ENCODE measurements around the gene PTPN14.

Gene PTPN14

DNA sequence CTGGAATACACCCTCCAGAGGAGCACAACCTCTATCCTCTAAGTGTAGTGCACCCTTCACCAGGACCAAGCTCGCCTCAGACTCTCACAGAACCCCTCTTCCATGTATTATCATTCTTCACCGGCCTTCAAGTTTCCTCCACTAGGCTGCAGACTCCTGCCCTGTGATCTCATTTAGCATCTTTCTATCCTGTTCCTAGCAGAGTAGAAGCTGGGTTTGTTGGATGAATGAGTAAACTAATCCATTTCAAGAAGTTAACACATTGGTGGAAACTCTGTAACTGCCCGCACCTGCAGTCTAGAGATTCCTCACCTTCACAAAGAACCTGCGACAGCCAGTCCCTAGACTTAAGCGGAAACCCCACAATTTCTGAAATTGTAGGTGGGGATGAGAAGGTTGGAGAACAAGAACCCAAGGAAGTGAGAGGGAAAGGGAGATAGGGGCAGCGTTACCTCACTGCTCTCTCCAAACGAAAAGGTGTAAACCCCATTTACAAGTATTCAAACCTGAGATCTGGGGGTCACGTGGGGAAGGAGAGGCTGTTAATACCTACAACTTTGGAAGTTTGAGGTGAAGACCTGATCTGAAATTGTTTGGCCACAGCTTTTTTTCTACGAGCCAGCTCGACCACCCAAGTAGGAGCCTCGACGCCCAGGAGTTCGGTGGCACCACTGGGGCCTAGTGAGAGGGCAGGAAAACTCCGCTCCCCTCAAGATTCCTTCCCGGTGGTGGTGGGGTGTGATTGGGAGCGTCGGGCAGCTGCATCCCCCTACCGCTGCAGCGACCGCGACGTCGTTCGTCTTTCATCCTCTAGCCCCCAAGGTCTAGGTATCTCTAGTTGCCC is 1.2 kb downstream of the PTPN14 start:
- Histone ChIP-seq H3K23ac (ENCODE audit: low read length) (peak overlapping the region; percentile 84), H3K36me3 (ENCODE audit: control insufficient read depth in 1 of 2, insufficient read depth in 2 of 2, low read length in 2 of 2) (peaks cover 0 to 4% of the 10 kb centered on the region in 2 experiments), H3K4ac (ENCODE audit: low read depth, low read length) (peak overlapping the region; percentile 98), H3K79me2 (ENCODE audit: control insufficient read depth, insufficient read depth, low read length, poor library complexity) (peaks cover 38% of the 10 kb centered on the region), H2BK5ac (ENCODE audit: low read depth, low read length, poor library complexity) (peak overlapping the region; percentile 99), H3K9ac (ENCODE audit: low read length) (peak overlapping the region; percentile 98), H3K9me3 (ENCODE audit: insufficient read depth, low read depth, low read length) (no peaks in the 10 kb centered on the region), H3K18ac (ENCODE audit: low read length) (peak overlapping the region; percentile 94), H2BK120ac (ENCODE audit: insufficient read depth, low read length, poor library complexity) (peak overlapping the region; percentile 93), H3K4me3 (ENCODE audit: low read depth, low read length) (peak overlapping the region; percentile 95), H4K12ac (ENCODE audit: low read depth, low read length) (peak overlapping the region; percentile 81), H3K27me3 (ENCODE audit: insufficient read depth, low read length) (no peaks in the 10 kb centered on the region), H2BK12ac (ENCODE audit: low read length) (peak overlapping the region; percentile 85), H4K8ac (ENCODE audit: low read depth, low read length) (peak overlapping the region; percentile 89), H3K79me1 (ENCODE audit: low read length) (peaks cover 31% of the 10 kb centered on the region), H3K27ac (ENCODE audit: low read depth, low read length) (peak overlapping the region; percentile 100), H3K4me2 (ENCODE audit: low read length) (peak overlapping the region; percentile 96), H2AK5ac (ENCODE audit: low read length) (peak overlapping the region; percentile 84), H3K14ac (ENCODE audit: low read length) (peak overlapping the region; percentile 97), H4K91ac (ENCODE audit: low read depth, low read length) (peak overlapping the region; percentile 96), H3K4me1 (ENCODE audit: control insufficient read depth in 1 of 2, insufficient read depth in 2 of 2, low read length in 2 of 2) (peaks cover 15 to 25% of the 10 kb centered on the region in 2 experiments), H2AFZ (ENCODE audit: insufficient read depth, low read length, poor library complexity) (peak overlapping the region; percentile 66)
- DNase-seq = peak in 1 of 2 donors; percentile 20
- no CpG with 5 or more reads among the region's 24 CpGs for WGBS (ENCODE audit: extremely low coverage, insufficient coverage, insufficient read length)

DNA sequence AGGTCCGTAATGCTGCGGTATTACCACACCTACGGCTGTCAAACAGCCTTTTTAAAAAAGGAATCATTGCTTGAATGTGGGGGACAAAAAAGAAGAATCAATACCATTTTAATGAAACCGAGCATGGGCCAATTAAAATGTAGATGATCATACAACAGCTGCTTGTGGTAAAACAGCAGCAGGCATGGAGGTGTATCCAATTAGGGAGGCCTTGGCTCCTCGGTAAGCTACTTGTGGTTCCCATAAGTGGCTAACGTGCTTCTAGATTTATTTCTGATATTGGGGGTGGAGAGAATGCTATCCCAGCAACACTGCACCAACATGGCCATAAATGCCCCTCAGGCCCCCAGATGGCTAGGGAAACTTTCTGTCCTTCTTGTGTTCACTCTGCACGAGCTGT is 1.8 kb downstream of the PTPN14 start:
- no peak overlapping the region for H2BK12ac ChIP-seq (ENCODE audit: low read length)
- DNase-seq = no peak
- H3K27me3 ChIP-seq (ENCODE audit: insufficient read depth, low read length) = no peaks in the 10 kb centered on the region
- H2BK120ac ChIP-seq (ENCODE audit: insufficient read depth, low read length, poor library complexity) = no peak overlapping the region
- H3K23ac ChIP-seq (ENCODE audit: low read length) = no peak overlapping the region
- peaks cover 15 to 25% of the 10 kb centered on the region in 2 experiments for H3K4me1 ChIP-seq (ENCODE audit: control insufficient read depth in 1 of 2, insufficient read depth in 2 of 2, low read length in 2 of 2)
- no peak overlapping the region for H4K91ac ChIP-seq (ENCODE audit: low read depth, low read length)
- H3K36me3 ChIP-seq (ENCODE audit: control insufficient read depth in 1 of 2, insufficient read depth in 2 of 2, low read length in 2 of 2) = peaks cover 0 to 4% of the 10 kb centered on the region in 2 experiments
- no peak overlapping the region for H2BK5ac ChIP-seq (ENCODE audit: low read depth, low read length, poor library complexity)
- H3K79me2 ChIP-seq (ENCODE audit: control insufficient read depth, insufficient read depth, low read length, poor library complexity) = peaks cover 40% of the 10 kb centered on the region
- H2AFZ ChIP-seq (ENCODE audit: insufficient read depth, low read length, poor library complexity) = no peak overlapping the region
- peak overlapping the region; percentile 95 for H3K4me3 ChIP-seq (ENCODE audit: low read depth, low read length)
- peak overlapping the region; percentile 70 for H3K9ac ChIP-seq (ENCODE audit: low read length)
- peaks cover 31% of the 10 kb centered on the region for H3K79me1 ChIP-seq (ENCODE audit: low read length)
- no peak overlapping the region for H4K8ac ChIP-seq (ENCODE audit: low read depth, low read length)
- H4K12ac ChIP-seq (ENCODE audit: low read depth, low read length) = no peak overlapping the region
- peak overlapping the region; percentile 96 for H3K4me2 ChIP-seq (ENCODE audit: low read length)
- H3K4ac ChIP-seq (ENCODE audit: low read depth, low read length) = peak overlapping the region; percentile 98
- peak overlapping the region; percentile 38 for H3K18ac ChIP-seq (ENCODE audit: low read length)
- no peak overlapping the region for H3K14ac ChIP-seq (ENCODE audit: low read length)
- WGBS (ENCODE audit: extremely low coverage, insufficient coverage, insufficient read length) = no CpG with 5 or more reads among the region's 7 CpGs
- H2AK5ac ChIP-seq (ENCODE audit: low read length) = no peak overlapping the region
- H3K9me3 ChIP-seq (ENCODE audit: insufficient read depth, low read depth, low read length) = no peaks in the 10 kb centered on the region
- no peak overlapping the region for H3K27ac ChIP-seq (ENCODE audit: low read depth, low read length)

GRCh38 chr1:214548988-214549387 is 2.4 kb downstream of the PTPN14 start:
- no peak overlapping the region for H3K27ac ChIP-seq (ENCODE audit: low read depth, low read length)
- no peak overlapping the region for H3K14ac ChIP-seq (ENCODE audit: low read length)
- no peak overlapping the region for H4K12ac ChIP-seq (ENCODE audit: low read depth, low read length)
- no CpG with 5 or more reads among the region's 2 CpGs for WGBS (ENCODE audit: extremely low coverage, insufficient coverage, insufficient read length)
- peak overlapping the region; percentile 96 for H3K4me2 ChIP-seq (ENCODE audit: low read length)
- peak overlapping the region; percentile 90 for H3K4ac ChIP-seq (ENCODE audit: low read depth, low read length)
- no peak overlapping the region for H3K23ac ChIP-seq (ENCODE audit: low read length)
- peaks cover 0 to 4% of the 10 kb centered on the region in 2 experiments for H3K36me3 ChIP-seq (ENCODE audit: control insufficient read depth in 1 of 2, insufficient read depth in 2 of 2, low read length in 2 of 2)
- H2BK5ac ChIP-seq (ENCODE audit: low read depth, low read length, poor library complexity) = no peak overlapping the region
- no peaks in the 10 kb centered on the region for H3K9me3 ChIP-seq (ENCODE audit: insufficient read depth, low read depth, low read length)
- H3K9ac ChIP-seq (ENCODE audit: low read length) = no peak overlapping the region
- H3K79me1 ChIP-seq (ENCODE audit: low read length) = peaks cover 31% of the 10 kb centered on the region
- H3K4me3 ChIP-seq (ENCODE audit: low read depth, low read length) = no peak overlapping the region
- H2AFZ ChIP-seq (ENCODE audit: insufficient read depth, low read length, poor library complexity) = no peak overlapping the region
- H3K18ac ChIP-seq (ENCODE audit: low read length) = no peak overlapping the region
- H2BK12ac ChIP-seq (ENCODE audit: low read length) = no peak overlapping the region
- peaks cover 42% of the 10 kb centered on the region for H3K79me2 ChIP-seq (ENCODE audit: control insufficient read depth, insufficient read depth, low read length, poor library complexity)
- DNase-seq = no peak
- H3K4me1 ChIP-seq (ENCODE audit: control insufficient read depth in 1 of 2, insufficient read depth in 2 of 2, low read length in 2 of 2) = peaks cover 13 to 25% of the 10 kb centered on the region in 2 experiments
- no peaks in the 10 kb centered on the region for H3K27me3 ChIP-seq (ENCODE audit: insufficient read depth, low read length)
- H2AK5ac ChIP-seq (ENCODE audit: low read length) = no peak overlapping the region
- H2BK120ac ChIP-seq (ENCODE audit: insufficient read depth, low read length, poor library complexity) = no peak overlapping the region
- H4K91ac ChIP-seq (ENCODE audit: low read depth, low read length) = no peak overlapping the region
- H4K8ac ChIP-seq (ENCODE audit: low read depth, low read length) = no peak overlapping the region

DNA sequence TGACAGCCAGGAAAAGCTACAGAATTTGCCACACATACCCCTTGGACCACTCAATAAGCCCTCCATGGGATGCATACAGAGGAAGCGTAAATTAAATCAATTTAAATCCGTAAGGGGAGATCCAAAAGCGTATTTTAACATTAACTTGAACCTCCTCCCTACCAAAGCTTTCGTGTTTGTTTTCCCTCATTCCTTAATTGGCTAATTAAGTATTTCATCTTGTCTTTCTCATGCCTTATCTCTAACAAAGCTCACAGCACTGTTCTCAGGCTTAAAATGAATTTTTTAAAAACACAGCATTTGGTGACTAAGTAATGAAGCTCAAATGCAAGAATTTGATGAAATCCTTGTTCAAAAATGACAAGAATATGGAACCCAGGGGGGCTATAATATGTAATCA is 3.1 kb downstream of the PTPN14 start:
- Histone ChIP-seq H4K12ac (ENCODE audit: low read depth, low read length) (no peak overlapping the region), H3K36me3 (ENCODE audit: control insufficient read depth in 1 of 2, insufficient read depth in 2 of 2, low read length in 2 of 2) (peaks cover 0 to 4% of the 10 kb centered on the region in 2 experiments), H3K14ac (ENCODE audit: low read length) (no peak overlapping the region), H3K79me2 (ENCODE audit: control insufficient read depth, insufficient read depth, low read length, poor library complexity) (peaks cover 43% of the 10 kb centered on the region), H2BK120ac (ENCODE audit: insufficient read depth, low read length, poor library complexity) (no peak overlapping the region), H2BK12ac (ENCODE audit: low read length) (no peak overlapping the region), H3K4ac (ENCODE audit: low read depth, low read length) (peak overlapping the region; percentile 53), H3K27ac (ENCODE audit: low read depth, low read length) (no peak overlapping the region), H3K27me3 (ENCODE audit: insufficient read depth, low read length) (no peaks in the 10 kb centered on the region), H2AFZ (ENCODE audit: insufficient read depth, low read length, poor library complexity) (no peak overlapping the region), H3K23ac (ENCODE audit: low read length) (no peak overlapping the region), H3K79me1 (ENCODE audit: low read length) (peaks cover 26% of the 10 kb centered on the region), H3K4me1 (ENCODE audit: control insufficient read depth in 1 of 2, insufficient read depth in 2 of 2, low read length in 2 of 2) (peaks cover 8 to 20% of the 10 kb centered on the region in 2 experiments), H3K18ac (ENCODE audit: low read length) (no peak overlapping the region), H3K4me3 (ENCODE audit: low read depth, low read length) (no peak overlapping the region), H3K9ac (ENCODE audit: low read length) (no peak overlapping the region), H3K9me3 (ENCODE audit: insufficient read depth, low read depth, low read length) (no peaks in the 10 kb centered on the region), H4K8ac (ENCODE audit: low read depth, low read length) (no peak overlapping the region), H2AK5ac (ENCODE audit: low read length) (no peak overlapping the region), H4K91ac (ENCODE audit: low read depth, low read length) (no peak overlapping the region), H3K4me2 (ENCODE audit: low read length) (peak overlapping the region; percentile 44), H2BK5ac (ENCODE audit: low read depth, low read length, poor library complexity) (no peak overlapping the region)
- no CpG with 5 or more reads among the region's 4 CpGs for WGBS (ENCODE audit: extremely low coverage, insufficient coverage, insufficient read length)
- no peak for DNase-seq
